Activated T-helper 1 cell treated with anti-CD3 and anti-CD28 coated beads, Interleukin-12 subunit alpha, Interleukin-12 subunit beta, Interleukin-2, Interleukin-4 antibody, amounts not matched to agents 30 ng/mL and 10 ng/mL and 1 ng/mL, durations not matched to agents 14 hours and 24 hours and 36 hours (primary cell): ENCODE results near the gene HIGD1C. TPM values are rescaled to one million over a fixed set of nuclear protein-coding genes. Genes with fewer than 3 reads are reported as not detected.
A peak's percentile ranks its signal among the peaks of the same experiment; 100 is the strongest.
"Not testable (repeated sequence)": the region's sequence is repeated elsewhere in the genome, so short reads cannot be mapped to it uniquely, and the experiment has no call there.

Experiments
- DNase-seq: peaks from one replicate; pipeline ENCODE4 v3.0.0; 2021; ENCODE audit warnings: low spot score
- H3K27ac Mint-ChIP-seq: one replicate; pipeline ENCODE4 v1.8.0; 2021; ENCODE audit warnings: mild to moderate bottlenecking, mixed read lengths
- H3K27me3 Mint-ChIP-seq: one replicate; pipeline ENCODE4 v1.8.0; 2022; ENCODE audit warnings: mild to moderate bottlenecking, moderate library complexity, mixed read lengths; ENCODE audit not compliant: insufficient read depth
- H3K36me3 Mint-ChIP-seq: one replicate; pipeline ENCODE4 v1.8.0; 2021; ENCODE audit warnings: low read depth, mixed read lengths
- H3K4me1 Mint-ChIP-seq: one replicate; pipeline ENCODE4 v1.8.0; 2021; ENCODE audit warnings: low read depth, mixed read lengths
- H3K4me3 Mint-ChIP-seq: one replicate; pipeline ENCODE4 v1.8.0; 2021; ENCODE audit warnings: mild to moderate bottlenecking, moderate library complexity, mixed read lengths
- H3K9me3 Mint-ChIP-seq: one replicate; pipeline ENCODE4 v1.8.0; 2021; ENCODE audit warnings: mixed read lengths
- intact Hi-C: fragments of 100-400 bp; cut with micrococcal nuclease; formaldehyde crosslinking; loops from one replicate; pipeline ENCODE4 v1.15.1; 2024
- total RNA-seq: library from RNA; stranded (reverse); gene quantifications from 2 replicates; pipeline ENCODE4 v1.2.3, GENCODE V29; 2022

The HIGD1C gene
- total RNA-seq, 1 donor from 2014 or later = not detected

- DNase-seq = no peak
These were observed 15.4 kb upstream of the HIGD1C start for GRCh38 chr12:50936821-50937530.

DNA sequence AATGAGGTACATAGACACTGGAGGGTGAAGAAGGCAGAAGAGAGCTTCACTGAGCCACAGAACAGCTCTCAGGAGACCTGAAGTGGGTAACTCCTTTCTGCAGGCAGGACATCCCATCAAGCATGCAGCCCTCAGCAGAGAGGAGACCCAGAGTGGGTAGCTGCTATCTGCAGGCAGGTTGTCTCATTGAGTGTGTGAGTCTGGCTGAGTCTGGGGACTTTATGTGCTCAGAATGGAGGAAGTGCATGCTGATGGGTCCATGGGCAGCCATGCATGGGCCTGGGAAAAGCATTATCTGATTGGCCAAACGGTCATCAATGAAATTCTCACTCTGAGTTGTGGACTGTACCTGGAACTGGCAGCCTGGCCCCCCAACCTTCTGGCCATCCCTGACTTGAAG, 14.7 kb upstream of the HIGD1C start:
- Mint-ChIP-seq H3K27me3 (no peaks in the 10 kb centered on the region), H3K4me1 (peaks cover 25% of the 10 kb centered on the region), H3K9me3 (peaks cover 14% of the 10 kb centered on the region), H3K27ac (no peak overlapping the region), H3K4me3 (no peak overlapping the region), H3K36me3 (peaks cover 5% of the 10 kb centered on the region)
- no peak for DNase-seq
- intact Hi-C loops = no loop called here

More at GRCh38 chr12:50936821-50937530, 15.4 kb upstream of the HIGD1C start:
- intact Hi-C loops = no loop called here
- H3K36me3 Mint-ChIP-seq = peaks cover 5% of the 10 kb centered on the region
- no peak overlapping the region for H3K27ac Mint-ChIP-seq
- H3K4me1 Mint-ChIP-seq = peaks cover 26% of the 10 kb centered on the region
- H3K9me3 Mint-ChIP-seq = peaks cover 14% of the 10 kb centered on the region
- H3K27me3 Mint-ChIP-seq = no peaks in the 10 kb centered on the region
- H3K4me3 Mint-ChIP-seq = no peak overlapping the region

- Mint-ChIP-seq H3K9me3 (peaks cover 6% of the 10 kb centered on the region), H3K36me3 (peaks cover 1% of the 10 kb centered on the region), H3K4me1 (no peaks in the 10 kb centered on the region), H3K27ac (no peak overlapping the region), H3K4me3 (no peak overlapping the region), H3K27me3 (peaks cover 1% of the 10 kb centered on the region)
- no peak for DNase-seq
- intact Hi-C loops = no loop called here
These were observed 4.3 kb upstream of the HIGD1C start for GRCh38 chr12:50947933-50948626.

GRCh38 chr12:50948798-50949197, 3.5 kb upstream of the HIGD1C start:
- intact Hi-C loops = no loop called here
- Mint-ChIP-seq H3K27me3 (peaks cover 1% of the 10 kb centered on the region), H3K27ac (peak overlapping the region; percentile 58), H3K36me3 (peaks cover 1% of the 10 kb centered on the region), H3K4me1 (no peaks in the 10 kb centered on the region), H3K4me3 (no peak overlapping the region), H3K9me3 (peaks cover 6% of the 10 kb centered on the region)
- DNase-seq = no peak

GRCh38 chr12:50949801-50950302, 2.5 kb upstream of the HIGD1C start:
- Mint-ChIP-seq H3K36me3 (no peaks in the 10 kb centered on the region), H3K27me3 (no peaks in the 10 kb centered on the region), H3K4me1 (no peaks in the 10 kb centered on the region), H3K4me3 (no peak overlapping the region), H3K27ac (no peak overlapping the region), H3K9me3 (peaks cover 6% of the 10 kb centered on the region)
- intact Hi-C loops = no loop called here
- no peak for DNase-seq

DNA sequence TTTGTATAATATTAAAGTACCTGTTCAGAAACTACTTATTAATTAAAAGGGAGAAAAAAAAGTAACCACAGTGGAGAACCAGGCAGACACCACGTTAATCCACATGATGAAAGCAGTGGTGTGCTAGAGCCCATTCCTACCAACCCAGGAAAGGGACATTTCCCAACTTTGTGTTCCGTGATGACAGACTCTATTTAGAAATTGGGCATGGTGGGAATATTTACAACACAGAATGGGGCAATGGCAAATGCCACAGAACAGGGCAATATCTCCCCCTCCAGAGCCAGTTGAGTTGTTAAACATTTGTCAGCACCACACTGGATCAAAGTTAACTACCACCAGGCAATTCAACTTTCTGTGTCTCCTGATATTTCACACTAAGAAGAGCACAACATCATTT, 1.2 kb upstream of the HIGD1C start:
- Mint-ChIP-seq H3K36me3 (no peaks in the 10 kb centered on the region), H3K27me3 (no peaks in the 10 kb centered on the region), H3K4me3 (no peak overlapping the region), H3K4me1 (no peaks in the 10 kb centered on the region), H3K9me3 (peaks cover 6% of the 10 kb centered on the region), H3K27ac (no peak overlapping the region)
- DNase-seq = no peak
- intact Hi-C loops = no loop called here

DNA sequence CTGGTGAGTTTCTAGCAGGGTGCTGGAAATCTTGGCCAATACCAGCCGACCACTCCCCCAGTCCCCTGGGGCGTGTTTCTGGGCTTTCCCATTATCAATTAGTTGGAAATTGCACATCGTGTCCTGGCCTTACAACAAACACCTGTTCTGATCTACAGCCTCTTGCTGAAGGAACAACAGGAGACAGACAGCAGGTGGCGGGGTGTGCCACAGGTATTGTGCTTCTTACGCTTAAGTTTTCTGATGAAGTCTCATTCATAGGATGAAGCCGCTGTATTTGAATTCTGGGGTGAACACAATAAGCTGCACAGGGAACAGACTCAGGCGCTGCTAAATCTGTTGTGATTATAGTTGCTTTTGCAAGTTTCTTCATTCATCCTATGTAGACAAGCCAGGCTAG, 703 bp downstream of the HIGD1C start:
- Mint-ChIP-seq H3K4me1 (no peaks in the 10 kb centered on the region), H3K36me3 (no peaks in the 10 kb centered on the region)
- DNase-seq = no peak

GRCh38 chr12:50954789-50955188, 2.4 kb downstream of the HIGD1C start:
- DNase-seq, H3K27me3 Mint-ChIP-seq, H3K4me1 Mint-ChIP-seq, H3K27ac Mint-ChIP-seq, intact Hi-C loops, H3K36me3 Mint-ChIP-seq, H3K4me3 Mint-ChIP-seq, H3K9me3 Mint-ChIP-seq: not testable (repeated sequence)

More for the DNA sequence above, 703 bp downstream of the HIGD1C start:
- H3K27me3 Mint-ChIP-seq = no peaks in the 10 kb centered on the region
- H3K4me3 Mint-ChIP-seq = no peak overlapping the region
- H3K27ac Mint-ChIP-seq = no peak overlapping the region
- intact Hi-C loops = no loop called here
- no peaks in the 10 kb centered on the region for H3K9me3 Mint-ChIP-seq

DNA sequence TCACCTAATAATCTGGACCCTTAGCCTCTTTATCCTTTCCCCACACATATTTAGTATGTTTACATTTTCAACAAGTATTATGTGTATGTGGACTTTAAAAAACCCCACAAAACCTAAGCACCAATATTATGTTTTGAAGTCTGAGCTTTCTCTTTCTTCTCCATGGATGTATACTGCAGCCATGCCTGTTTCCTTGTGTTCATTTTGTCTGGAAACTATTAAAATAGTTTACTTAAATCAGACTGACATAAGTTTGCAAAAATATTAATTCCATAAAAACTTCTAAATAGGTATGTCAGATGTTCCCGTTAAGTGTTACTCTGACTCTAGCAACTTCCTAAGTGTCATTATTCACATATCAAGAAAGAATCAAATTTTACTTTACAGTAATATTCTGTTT, 2.9 kb downstream of the HIGD1C start:
- Mint-ChIP-seq H3K9me3 (no peaks in the 10 kb centered on the region), H3K27me3 (no peaks in the 10 kb centered on the region)
- intact Hi-C loops = no loop called here

DNA sequence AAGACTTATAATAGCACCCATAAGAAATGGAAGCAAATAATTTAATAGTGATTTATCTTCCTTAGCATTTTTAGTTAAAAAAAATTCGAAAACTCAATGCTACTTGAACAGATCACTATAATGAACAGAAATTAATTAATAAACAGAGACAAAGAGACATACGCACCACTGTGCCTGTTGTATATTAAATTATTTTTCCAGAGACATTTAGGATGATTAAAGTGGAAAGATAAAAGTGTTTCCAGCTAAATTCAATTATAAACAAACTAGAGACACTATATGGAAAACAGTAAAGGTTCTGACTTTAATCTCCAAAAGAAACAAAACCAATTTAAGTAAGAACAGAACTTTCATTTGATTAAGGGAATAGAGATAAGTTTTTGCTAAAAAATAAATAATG, 3.4 kb downstream of the HIGD1C start:
- DNase-seq = no peak
- Mint-ChIP-seq H3K9me3 (no peaks in the 10 kb centered on the region), H3K4me1 (peaks cover 9% of the 10 kb centered on the region), H3K27ac (no peak overlapping the region), H3K4me3 (no peak overlapping the region), H3K36me3 (no peaks in the 10 kb centered on the region), H3K27me3 (no peaks in the 10 kb centered on the region)
- intact Hi-C loops = no loop called here

More for the DNA sequence above, 2.9 kb downstream of the HIGD1C start:
- Mint-ChIP-seq H3K36me3 (no peaks in the 10 kb centered on the region), H3K4me3 (no peak overlapping the region), H3K4me1 (peaks cover 6% of the 10 kb centered on the region), H3K27ac (no peak overlapping the region)
- DNase-seq = no peak

- no peaks in the 10 kb centered on the region for H3K27me3 Mint-ChIP-seq
- H3K4me1 Mint-ChIP-seq = peaks cover 11% of the 10 kb centered on the region
- intact Hi-C loops = no loop called here
- no peak overlapping the region for H3K4me3 Mint-ChIP-seq
- H3K27ac Mint-ChIP-seq = peak overlapping the region; percentile 18
- H3K9me3 Mint-ChIP-seq = no peaks in the 10 kb centered on the region
- DNase-seq = no peak
- H3K36me3 Mint-ChIP-seq = peaks cover 3% of the 10 kb centered on the region
These were observed 7.8 kb downstream of the HIGD1C start for GRCh38 chr12:50960130-50960529.

DNA sequence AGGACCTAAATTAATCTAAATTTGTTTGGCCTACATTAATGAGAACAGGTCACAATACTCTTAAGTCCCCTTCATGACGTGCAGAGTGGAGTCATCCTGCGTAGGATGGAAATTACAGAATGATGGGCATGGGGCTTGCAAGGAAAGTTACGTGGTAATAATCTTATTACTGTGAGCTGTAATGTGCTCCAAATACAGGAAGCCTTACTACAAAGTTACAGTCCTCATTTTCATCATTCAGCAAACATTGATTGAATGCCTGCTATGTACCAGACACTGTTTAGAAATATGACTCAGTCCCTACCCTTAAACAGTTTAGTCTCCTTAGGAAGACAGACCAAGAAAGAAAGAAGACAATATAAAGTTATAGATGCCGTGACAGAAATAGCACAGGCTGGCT, 9.4 kb downstream of the HIGD1C start:
- Mint-ChIP-seq H3K4me1 (peaks cover 15% of the 10 kb centered on the region), H3K27ac (no peak overlapping the region)
- intact Hi-C loops = no loop called here

GRCh38 chr12:50964432-50964831, 12.1 kb downstream of the HIGD1C start:
- H3K4me1 Mint-ChIP-seq = peaks cover 15% of the 10 kb centered on the region
- H3K4me3 Mint-ChIP-seq = no peak overlapping the region
- peaks cover 8% of the 10 kb centered on the region for H3K36me3 Mint-ChIP-seq
- intact Hi-C loops = no loop called here
- H3K9me3 Mint-ChIP-seq = no peaks in the 10 kb centered on the region
- DNase-seq = no peak
- H3K27ac Mint-ChIP-seq = no peak overlapping the region
- H3K27me3 Mint-ChIP-seq = no peaks in the 10 kb centered on the region

More for the DNA sequence above, 9.4 kb downstream of the HIGD1C start:
- no peak for DNase-seq
- H3K27me3 Mint-ChIP-seq = no peaks in the 10 kb centered on the region
- no peak overlapping the region for H3K4me3 Mint-ChIP-seq
- no peaks in the 10 kb centered on the region for H3K9me3 Mint-ChIP-seq
- H3K36me3 Mint-ChIP-seq = peaks cover 8% of the 10 kb centered on the region
